K562 treated with DMSO at 1 percent for 12 hours (cell line): ENCODE data around the gene LHFPL4. TPM values are rescaled to one million over a fixed set of nuclear protein-coding genes. Genes with fewer than 3 reads are reported as not detected.

ENCODE experiments used
- total RNA-seq: library from RNA; unstranded; fragments of 300-600 nt; gene quantifications from 2 replicates; pipeline ENCODE4 v1.2.3, GENCODE V29; 2022; ENCODE audit not compliant: insufficient read depth

Gene LHFPL4
- total RNA-seq = not detected in 2 replicates

GRCh38 chr3:9553021-9553947 is at the start of gene LHFPL4:
LHFPL4 (minus strand) TSS chr3:9553822; CDS start chr3:9552679, 1,143 bp downstream.

Other genes with a start within 250 kb of the LHFPL4 start
- gene THUMPD3, start 190.8 kb downstream of the LHFPL4 start, total RNA-seq = 41.4 and 77.7 TPM in 2 replicates
- gene SETD5, start 156.2 kb downstream of the LHFPL4 start, total RNA-seq = 15.5 and 102 TPM in 2 replicates
- gene MTMR14, start 95.7 kb upstream of the LHFPL4 start, total RNA-seq = 53.3 and 72.2 TPM in 2 replicates
- gene CPNE9, start 150.0 kb upstream of the LHFPL4 start, total RNA-seq = not detected in 2 replicates
- 14.7 and 30.4 TPM in 2 replicates for gene BRPF1, start 177.9 kb upstream of the LHFPL4 start, total RNA-seq
- gene OGG1, start 196.1 kb upstream of the LHFPL4 start, total RNA-seq = 21.3 and 31.6 TPM in 2 replicates
- 11.2 and 13.1 TPM in 2 replicates for gene CAMK1, start 216.1 kb upstream of the LHFPL4 start, total RNA-seq
- 103 TPM in 2 replicates for gene TADA3, start 238.7 kb upstream of the LHFPL4 start, total RNA-seq
- gene ARPC4, start 239.3 kb upstream of the LHFPL4 start, total RNA-seq = 37.5 and 57.4 TPM in 2 replicates